HCT116 (cell line): ENCODE measurements around the gene PBX1. TPM values are rescaled to one million over a fixed set of nuclear protein-coding genes. Genes with fewer than 3 reads are reported as not detected.
"Not testable (repeated sequence)": the region's sequence is repeated elsewhere in the genome, so short reads cannot be mapped to it uniquely, and the experiment has no call there.

ENCODE experiments used
- ATAC-seq: fragments of 200-7000 bp; cut with Tn5 transposase; 2 replicates; pipeline ENCODE4 v1.9.1; 2020; ENCODE audit warnings: mild to moderate bottlenecking, moderate library complexity
- BruUV-seq: library from RNA; stranded (reverse); fragments of 400-500 nt; replicated peaks from 2 replicates; lab custom pipeline; 2021; lab: Mats Ljungman, UMichigan
- CTCF ChIA-PET: fragments of 300-600 bp; sonication (Branson Sonifier 250); formaldehyde crosslinking; loops from one replicate; lab custom pipeline; 2021; ENCODE audit warnings: antibody characterized with exemption; lab: Charles Lee
- POLR2A ChIA-PET: fragments of 300-600, 350-600 bp; sonication (Branson Sonifier 250); formaldehyde crosslinking; loops from one replicate; lab custom pipeline; 2021; ENCODE audit warnings: antibody characterized with exemption; lab: Charles Lee
- RAD21 ChIA-PET, 2 experiments: fragments of 300-600 bp; sonication (Branson Sonifier 250); formaldehyde crosslinking; loops; one replicate each; lab custom pipeline; 2023; ENCODE audit warnings: low total read pairs in 2 of 2; ENCODE audit not compliant: uncharacterized antibody in 2 of 2, unreplicated experiment in 2 of 2, low non-redundant PET in 1 of 2; lab: Charles Lee
- DNase-seq: peaks from one replicate; pipeline ENCODE4 v3.0.0-alpha.2; 2010; ENCODE audit warnings: low read depth, low spot score
- H2AFZ ChIP-seq: fragments of 200-600 bp; shearing (Covaris generic), sonication (generic); 2 replicates; pipeline ENCODE4 v1.6.1; 2017; ENCODE audit warnings: low read depth, mixed run types, mixed read lengths, antibody characterized with exemption, low read length; ENCODE audit not compliant: poor library complexity, severe bottlenecking
- H3K27ac ChIP-seq: 2 replicates; pipeline ENCODE4 v1.5.1; 2012; ENCODE audit warnings: low read depth, low read length
- H3K27me3 ChIP-seq: fragments of 200-600 bp; sonication (generic); 2 replicates; pipeline ENCODE4 v1.6.1; 2016; ENCODE audit warnings: mixed run types, low read length, mixed read lengths; ENCODE audit not compliant: insufficient read depth
- H3K36me3 ChIP-seq, 2 experiments: fragments of 200-500 bp in 1 of 2; fragments of 200-600 bp in 1 of 2; sonication (Bioruptor generic) in 1 of 2; sonication (generic) in 1 of 2; 2 replicates each; pipeline versions ENCODE4 v1.5.1 to v1.6.1; 2014 to 2016; ENCODE audit warnings: low read length in 2 of 2, inconsistent platforms in 1 of 2, mixed read lengths in 1 of 2, mixed run types in 1 of 2; ENCODE audit not compliant: insufficient read depth in 2 of 2, control insufficient read depth in 1 of 2
- H3K4me1 ChIP-seq, 2 experiments: fragments of 200-600 bp in 1 of 2; sonication (generic) in 1 of 2; 2 replicates each; pipeline versions ENCODE4 v1.5.1 to v1.6.1; 2012 to 2017; ENCODE audit warnings: low read length in 2 of 2, inconsistent platforms in 1 of 2, mild to moderate bottlenecking in 1 of 2, mixed read lengths in 1 of 2, mixed run types in 1 of 2, moderate library complexity in 1 of 2; ENCODE audit not compliant: insufficient read depth in 2 of 2, control insufficient read depth in 1 of 2
- H3K4me2 ChIP-seq: fragments of 200-600 bp; sonication (generic); 2 replicates; pipeline ENCODE4 v1.6.1; 2017; ENCODE audit warnings: mixed run types, low read length, mixed read lengths
- H3K4me3 ChIP-seq, 2 experiments: fragments of 200-600 bp in 1 of 2; sonication (generic) in 1 of 2; replicated peaks in 1 of 2; 2 replicates each; pipeline ENCODE4 v1.5.1; 2011 to 2016; ENCODE audit warnings: low read length in 2 of 2, control low read depth in 1 of 2, low read depth in 1 of 2, mild to moderate bottlenecking in 1 of 2, mixed read lengths in 1 of 2, mixed run types in 1 of 2
- H3K79me2 ChIP-seq: fragments of 200-600 bp; sonication (generic); 2 replicates; pipeline ENCODE4 v1.6.1; 2017; ENCODE audit warnings: mild to moderate bottlenecking, mixed run types, low read length, moderate library complexity, mixed read lengths; ENCODE audit not compliant: insufficient read depth
- H3K9ac ChIP-seq: fragments of 200-600 bp; sonication (generic); 2 replicates; pipeline ENCODE4 v1.6.1; 2016; ENCODE audit warnings: low read length, mixed read lengths
- H3K9me2 ChIP-seq: fragments of 200-600 bp; sonication (generic), shearing (Covaris generic); 2 replicates; pipeline ENCODE4 v1.6.1; 2017; ENCODE audit warnings: mixed run types, mild to moderate bottlenecking, moderate library complexity; ENCODE audit not compliant: insufficient read depth
- H3K9me3 ChIP-seq, 2 experiments: fragments of 200-500 bp in 1 of 2; fragments of 200-600 bp in 1 of 2; sonication (Bioruptor generic) in 1 of 2; sonication (generic) in 1 of 2; 2 replicates each; pipeline ENCODE4 v1.6.1; 2014 to 2017; ENCODE audit warnings: low read length in 2 of 2, mixed read lengths in 2 of 2, inconsistent platforms in 1 of 2, low read depth in 1 of 2, mild to moderate bottlenecking in 1 of 2, mixed run types in 1 of 2, moderate library complexity in 1 of 2; ENCODE audit not compliant: control insufficient read depth in 1 of 2, insufficient read depth in 1 of 2
- H4K20me1 ChIP-seq: fragments of 200-600 bp; sonication (generic), shearing (Covaris generic); 2 replicates; pipeline ENCODE4 v1.6.1; 2017; ENCODE audit warnings: mixed run types, mild to moderate bottlenecking, moderate library complexity; ENCODE audit not compliant: insufficient read depth
- CEBPB ChIP-seq: IDR thresholded peaks from 2 replicates; pipeline ENCODE4 v1.6.1; 2012; ENCODE audit warnings: low read depth
- EGR1 ChIP-seq: IDR thresholded peaks from 2 replicates; pipeline ENCODE4 v1.6.1; 2012; ENCODE audit warnings: low read depth
- ELF1 ChIP-seq: IDR thresholded peaks from 2 replicates; pipeline ENCODE4 v1.6.1; 2012; ENCODE audit warnings: low read depth, borderline replicate concordance
- EZH2 ChIP-seq: fragments of 200-600 bp; sonication (generic); IDR thresholded peaks from 2 replicates; pipeline ENCODE4 v1.6.1; 2017; ENCODE audit warnings: antibody characterized with exemption, mixed run types
- TCF7L2 ChIP-seq: IDR thresholded peaks from 2 replicates; pipeline ENCODE4 v1.7.0; 2011; ENCODE audit warnings: borderline replicate concordance, inconsistent platforms; ENCODE audit not compliant: insufficient read depth, insufficient read length; ENCODE audit errors: extremely low read depth
- intact Hi-C: fragments of 100-400 bp; cut with micrococcal nuclease; formaldehyde crosslinking; loops from 2 replicates; pipeline ENCODE4 v1.10.0; 2022
- total RNA-seq: library from RNA; stranded (reverse); gene quantifications from one replicate; pipeline ENCODE4 v1.2.1, GENCODE V29; 2021; ENCODE audit not compliant: unreplicated experiment

PBX1 gene
- total RNA-seq, 1 experiment from 2014 or later: 29.6 TPM

GRCh38 chr1:164524810-164525209 lies 34.2 kb upstream of the PBX1 start:
- TF ChIP-seq ELF1: no peak
- TF ChIP-seq EZH2: no peak
- no peak overlapping the region for H3K9ac ChIP-seq
- no peaks in the 10 kb centered on the region for H3K79me2 ChIP-seq
- intact Hi-C loops: no loop called here
- RAD21 ChIA-PET: no interaction called here
- CTCF ChIA-PET: no interaction called here
- no peak overlapping the region for H3K4me2 ChIP-seq
- no peaks in the 10 kb centered on the region for H3K36me3 ChIP-seq
- no peak for ATAC-seq
- H2AFZ ChIP-seq: no peak overlapping the region
- no peaks in the 10 kb centered on the region for H3K27me3 ChIP-seq
- peaks cover 0 to 12% of the 10 kb centered on the region in 2 experiments; a peak in 2 of 4 replicates for H3K9me3 ChIP-seq
- no peaks in the 10 kb centered on the region for H3K9me2 ChIP-seq
- H3K4me1 ChIP-seq: no peaks in the 10 kb centered on the region
- no peak overlapping the region for H3K4me3 ChIP-seq
- no peak overlapping the region for H3K27ac ChIP-seq
- BruUV-seq: no TSS peak
- H4K20me1 ChIP-seq: no peaks in the 10 kb centered on the region
- POLR2A ChIA-PET: no interaction called here
- DNase-seq: no peak

DNA sequence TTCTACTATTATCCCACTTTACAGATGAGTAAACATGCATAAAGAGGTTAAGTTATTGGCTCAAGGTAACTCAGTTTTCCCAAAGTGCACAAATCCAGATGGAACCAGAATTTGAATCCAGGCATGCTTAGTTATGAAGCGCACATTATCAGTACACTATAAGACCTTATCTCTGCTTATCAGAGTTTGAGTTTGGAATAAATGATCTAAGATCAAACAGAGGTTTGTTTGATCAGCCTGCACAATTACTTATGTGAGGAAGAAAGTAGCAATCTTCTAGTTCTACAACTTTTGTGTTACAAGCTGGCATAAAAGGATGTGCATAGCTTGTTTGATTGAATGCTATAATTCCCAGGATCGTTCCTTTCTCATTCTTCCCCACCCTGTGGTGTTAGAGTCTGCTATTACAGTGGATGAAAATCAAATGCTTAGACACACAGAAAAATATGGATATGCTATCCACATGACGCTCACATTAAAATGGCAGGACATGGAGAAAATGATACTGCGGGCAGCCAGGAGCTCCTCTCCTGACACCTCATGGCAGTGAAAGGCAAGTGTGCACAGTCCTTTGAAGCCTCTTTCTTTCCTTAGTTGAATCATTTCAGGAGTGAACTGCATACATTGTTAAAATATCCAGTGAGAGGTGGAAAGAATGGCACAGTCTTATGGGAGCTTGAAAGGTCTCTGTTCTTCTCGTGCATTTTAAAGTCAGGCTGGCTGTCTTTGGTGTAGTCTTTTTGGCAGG lies 23.9 kb upstream of the PBX1 start:
- intact Hi-C loops: no loop called here
- CTCF ChIA-PET: no interaction called here
- H2AFZ ChIP-seq: no peak overlapping the region
- no TSS peak for BruUV-seq
- H3K4me3 ChIP-seq: no peak overlapping the region
- no peak overlapping the region for H3K27ac ChIP-seq
- DNase-seq: no peak
- POLR2A ChIA-PET: no interaction called here
- H3K9me2 ChIP-seq: no peaks in the 10 kb centered on the region
- no peaks in the 10 kb centered on the region for H3K4me1 ChIP-seq
- H3K9me3 ChIP-seq: no peaks in the 10 kb centered on the region
- TF ChIP-seq TCF7L2 (no peak), CEBPB (no peak), EGR1 (no peak), ELF1 (no peak), EZH2 (no peak)
- no peak for ATAC-seq
- H3K79me2 ChIP-seq: no peaks in the 10 kb centered on the region
- RAD21 ChIA-PET: no interaction called here
- no peak overlapping the region for H3K4me2 ChIP-seq
- H3K36me3 ChIP-seq: no peaks in the 10 kb centered on the region
- H3K27me3 ChIP-seq: no peaks in the 10 kb centered on the region
- no peaks in the 10 kb centered on the region for H4K20me1 ChIP-seq
- no peak overlapping the region for H3K9ac ChIP-seq

- H3K4me1 ChIP-seq, H3K27ac ChIP-seq, CTCF ChIA-PET, H2AFZ ChIP-seq, POLR2A ChIA-PET, H3K4me2 ChIP-seq, H3K27me3 ChIP-seq, H3K79me2 ChIP-seq, RAD21 ChIA-PET, H3K9me3 ChIP-seq, ATAC-seq, H3K9ac ChIP-seq, BruUV-seq, DNase-seq, H3K9me2 ChIP-seq, intact Hi-C loops, H3K36me3 ChIP-seq, H4K20me1 ChIP-seq, H3K4me3 ChIP-seq: not testable (repeated sequence)
Measured at GRCh38 chr1:164552463-164552988, 6.5 kb upstream of the PBX1 start.
